ENCODE measurements around the gene KCTD18.
A peak's percentile ranks its signal among the peaks of the same experiment; 100 is the strongest.

Gene KCTD18

DNA sequence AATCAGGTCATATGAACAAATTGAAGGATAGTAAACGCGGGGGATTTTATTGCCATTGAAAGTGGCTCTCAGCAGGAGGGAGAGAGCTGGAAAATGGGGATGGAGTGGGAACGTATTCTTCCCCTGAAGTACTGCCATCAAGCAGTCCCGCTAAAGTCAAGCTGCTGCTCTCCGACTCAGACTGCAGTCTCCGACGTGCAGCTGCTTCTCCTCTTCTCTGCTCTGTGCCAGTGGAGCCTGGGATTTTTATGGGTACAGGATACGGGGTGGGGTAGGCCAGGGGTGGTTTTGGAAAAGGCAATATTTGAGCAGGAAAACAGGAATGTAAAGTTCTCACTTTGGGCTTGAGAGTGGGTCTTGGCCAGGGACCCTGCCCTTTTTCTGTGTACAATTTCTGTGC is 33.0 kb downstream of the KCTD18 start:
- no peak overlapping the region for H3K27ac ChIP-seq
- no peak for TF ChIP-seq CTCF (IDR thresholded peaks at IDR 0.05)
- TF ChIP-seq ZFX (IDR thresholded peaks at IDR 0.05; ENCODE audit: borderline replicate concordance), result no peak

- no peak overlapping the region for H3K27ac ChIP-seq
- TF ChIP-seq ZFX (IDR thresholded peaks at IDR 0.05; ENCODE audit: borderline replicate concordance), result no peak
- TF ChIP-seq CTCF (IDR thresholded peaks at IDR 0.05), result no peak
Observed at GRCh38 chr2:200475795-200476194, 34.1 kb downstream of the KCTD18 start.

DNA sequence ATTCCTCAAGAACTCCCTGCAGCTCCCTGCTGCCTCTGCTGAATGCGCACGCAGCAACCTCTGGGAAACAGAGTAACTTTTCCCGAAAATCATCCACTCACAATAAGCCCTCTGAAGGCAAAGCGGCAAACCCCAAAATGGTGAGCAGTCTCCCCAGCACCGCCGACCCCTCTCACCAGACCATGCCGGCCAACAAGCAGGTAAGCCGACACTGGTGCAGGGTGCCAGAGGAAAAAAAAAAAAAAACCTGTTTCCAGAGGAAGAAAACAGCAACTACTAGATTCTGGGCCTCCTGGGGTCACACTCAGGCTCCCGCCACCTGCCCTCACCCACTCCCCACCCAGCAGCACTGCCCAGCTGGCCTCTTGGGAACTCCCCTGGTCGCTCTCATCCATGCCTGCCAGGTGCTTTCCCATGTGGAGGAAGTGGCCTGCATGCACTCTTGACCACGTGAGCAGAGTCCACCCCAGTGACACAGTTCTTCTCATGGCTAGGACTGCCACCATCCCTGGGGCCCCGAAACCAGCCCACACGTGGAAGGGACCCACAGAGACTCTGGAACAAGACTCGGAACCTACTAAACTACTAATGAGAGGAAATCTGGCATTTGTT is 36.9 kb downstream of the KCTD18 start:
- no peak overlapping the region for H3K27ac ChIP-seq
- TF ChIP-seq ZFX (IDR thresholded peaks at IDR 0.05; ENCODE audit: borderline replicate concordance), result no peak
- TF ChIP-seq CTCF (IDR thresholded peaks at IDR 0.05), result no peak

- TF ChIP-seq ZFX (IDR thresholded peaks at IDR 0.05; ENCODE audit: borderline replicate concordance) (no peak), CTCF (IDR thresholded peaks at IDR 0.05) (no peak)
- H3K27ac ChIP-seq, result no peak overlapping the region
Observed at GRCh38 chr2:200471928-200472645, 37.8 kb downstream of the KCTD18 start.

GRCh38 chr2:200471324-200471848 is 38.5 kb downstream of the KCTD18 start:
- no peak overlapping the region for H3K27ac ChIP-seq
- TF ChIP-seq ZFX (IDR thresholded peaks at IDR 0.05; ENCODE audit: borderline replicate concordance) (no peak), CTCF (IDR thresholded peaks at IDR 0.05) (peak; percentile 63)

DNA sequence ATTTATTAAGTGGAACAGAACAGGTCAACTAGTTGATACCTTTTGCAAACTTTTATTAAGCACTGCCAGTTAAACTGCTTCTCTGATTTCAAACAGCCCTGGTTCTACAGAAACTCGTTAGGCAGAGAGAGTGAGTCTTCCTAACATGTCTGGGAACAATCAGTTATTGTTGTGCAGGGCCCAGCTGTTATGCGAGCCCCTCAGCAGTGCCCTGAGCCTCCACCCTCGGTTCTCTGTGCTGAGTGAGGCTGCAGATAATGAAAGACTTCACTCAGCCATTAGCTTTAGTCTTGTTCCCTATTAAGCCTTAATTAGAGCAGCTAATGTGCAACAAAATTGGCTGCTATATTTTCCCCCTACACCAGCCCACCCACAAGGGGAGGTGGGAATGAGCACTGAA is 39.6 kb downstream of the KCTD18 start:
- no peak for TF ChIP-seq ZFX (IDR thresholded peaks at IDR 0.05; ENCODE audit: borderline replicate concordance)
- no peak for TF ChIP-seq CTCF (IDR thresholded peaks at IDR 0.05)
- no peak overlapping the region for H3K27ac ChIP-seq

DNA sequence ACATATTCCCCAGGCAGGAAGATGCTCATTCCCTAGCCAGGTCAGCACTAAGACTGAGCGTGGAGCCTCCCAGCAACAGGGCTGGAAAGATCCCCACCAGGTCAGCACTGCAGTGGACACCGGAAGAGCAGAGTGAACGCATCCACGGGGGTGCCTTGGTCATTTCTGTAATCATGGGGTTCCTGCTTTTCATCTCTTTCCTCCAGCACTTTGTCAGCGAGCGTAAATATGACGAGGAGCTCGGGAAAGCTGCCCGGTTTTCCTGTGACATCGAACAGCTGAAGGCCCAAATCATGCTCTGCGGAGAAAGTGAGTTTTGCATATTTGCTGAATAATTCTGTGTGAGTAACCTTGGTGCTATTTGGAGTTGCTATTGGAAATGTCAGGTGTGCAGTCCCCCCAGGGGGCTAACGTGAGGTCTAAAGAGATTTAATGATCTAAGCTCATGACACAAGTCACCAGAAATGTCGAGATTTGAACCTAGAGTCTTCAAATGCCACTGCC is 40.1 kb downstream of the KCTD18 start:
- no peak overlapping the region for H3K27ac ChIP-seq
- TF ChIP-seq ZFX (IDR thresholded peaks at IDR 0.05; ENCODE audit: borderline replicate concordance), result no peak
- TF ChIP-seq CTCF (IDR thresholded peaks at IDR 0.05), result no peak

Data from 22Rv1 (cell line).